ENCODE measurements around the gene COPS7A.
"Not testable (repeated sequence)": the region's sequence is repeated elsewhere in the genome, so short reads cannot be mapped to it uniquely, and the experiment has no call there.

DNA sequence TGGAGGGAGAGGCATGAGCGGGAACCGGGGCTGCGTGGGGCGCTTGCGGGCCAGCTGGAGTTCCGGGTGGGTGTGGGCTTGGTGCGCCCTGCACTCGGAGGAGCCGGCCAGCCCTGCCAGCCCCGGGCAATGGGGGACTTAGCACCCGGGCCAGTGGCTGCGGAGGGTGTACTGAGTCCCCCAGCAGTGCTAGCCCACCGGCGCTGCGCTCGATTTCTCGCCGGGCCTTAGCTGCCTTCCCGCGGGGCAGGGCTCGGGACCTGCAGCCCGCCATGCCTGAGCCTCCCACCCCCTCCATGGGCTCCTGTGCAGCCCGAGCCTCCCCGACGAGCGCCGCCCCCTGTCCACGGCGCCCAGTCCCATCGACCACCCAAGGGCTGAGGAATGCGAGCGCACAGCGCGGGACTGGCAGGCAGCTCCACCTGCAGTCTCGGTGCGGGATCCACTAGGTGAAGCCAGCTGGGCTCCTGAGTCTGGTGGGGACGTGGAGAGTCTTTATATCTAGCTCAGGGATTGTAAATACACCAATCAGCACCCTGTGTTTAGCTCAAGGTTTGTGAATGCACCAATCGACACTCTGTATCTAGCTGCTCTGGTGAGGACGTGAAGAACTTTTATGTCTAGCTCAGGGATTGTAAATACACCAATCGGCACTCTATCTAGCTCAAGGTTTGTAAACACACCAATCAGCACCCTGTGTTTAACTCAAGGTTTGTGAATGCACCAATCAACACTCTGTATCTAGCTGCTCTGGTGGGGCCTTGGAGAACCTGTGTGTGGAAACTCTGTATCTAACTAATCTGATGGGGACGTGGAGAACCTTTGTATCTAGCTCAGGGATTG, 7.6 kb upstream of the COPS7A start:
- TF ChIP-seq POLR2AphosphoS5 (IDR thresholded peaks at IDR 0.05; ENCODE audit: insufficient read depth in 1 of 2, low read depth in 1 of 2), result not testable (repeated sequence)
- TF ChIP-seq, protein P1, sequence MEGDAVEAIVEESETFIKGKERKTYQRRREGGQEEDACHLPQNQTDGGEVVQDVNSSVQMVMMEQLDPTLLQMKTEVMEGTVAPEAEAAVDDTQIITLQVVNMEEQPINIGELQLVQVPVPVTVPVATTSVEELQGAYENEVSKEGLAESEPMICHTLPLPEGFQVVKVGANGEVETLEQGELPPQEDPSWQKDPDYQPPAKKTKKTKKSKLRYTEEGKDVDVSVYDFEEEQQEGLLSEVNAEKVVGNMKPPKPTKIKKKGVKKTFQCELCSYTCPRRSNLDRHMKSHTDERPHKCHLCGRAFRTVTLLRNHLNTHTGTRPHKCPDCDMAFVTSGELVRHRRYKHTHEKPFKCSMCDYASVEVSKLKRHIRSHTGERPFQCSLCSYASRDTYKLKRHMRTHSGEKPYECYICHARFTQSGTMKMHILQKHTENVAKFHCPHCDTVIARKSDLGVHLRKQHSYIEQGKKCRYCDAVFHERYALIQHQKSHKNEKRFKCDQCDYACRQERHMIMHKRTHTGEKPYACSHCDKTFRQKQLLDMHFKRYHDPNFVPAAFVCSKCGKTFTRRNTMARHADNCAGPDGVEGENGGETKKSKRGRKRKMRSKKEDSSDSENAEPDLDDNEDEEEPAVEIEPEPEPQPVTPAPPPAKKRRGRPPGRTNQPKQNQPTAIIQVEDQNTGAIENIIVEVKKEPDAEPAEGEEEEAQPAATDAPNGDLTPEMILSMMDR (IDR thresholded peaks at IDR 0.05), result not testable (repeated sequence)
